ENCODE data around the gene CD44.

- TF ChIP-seq, protein P1, sequence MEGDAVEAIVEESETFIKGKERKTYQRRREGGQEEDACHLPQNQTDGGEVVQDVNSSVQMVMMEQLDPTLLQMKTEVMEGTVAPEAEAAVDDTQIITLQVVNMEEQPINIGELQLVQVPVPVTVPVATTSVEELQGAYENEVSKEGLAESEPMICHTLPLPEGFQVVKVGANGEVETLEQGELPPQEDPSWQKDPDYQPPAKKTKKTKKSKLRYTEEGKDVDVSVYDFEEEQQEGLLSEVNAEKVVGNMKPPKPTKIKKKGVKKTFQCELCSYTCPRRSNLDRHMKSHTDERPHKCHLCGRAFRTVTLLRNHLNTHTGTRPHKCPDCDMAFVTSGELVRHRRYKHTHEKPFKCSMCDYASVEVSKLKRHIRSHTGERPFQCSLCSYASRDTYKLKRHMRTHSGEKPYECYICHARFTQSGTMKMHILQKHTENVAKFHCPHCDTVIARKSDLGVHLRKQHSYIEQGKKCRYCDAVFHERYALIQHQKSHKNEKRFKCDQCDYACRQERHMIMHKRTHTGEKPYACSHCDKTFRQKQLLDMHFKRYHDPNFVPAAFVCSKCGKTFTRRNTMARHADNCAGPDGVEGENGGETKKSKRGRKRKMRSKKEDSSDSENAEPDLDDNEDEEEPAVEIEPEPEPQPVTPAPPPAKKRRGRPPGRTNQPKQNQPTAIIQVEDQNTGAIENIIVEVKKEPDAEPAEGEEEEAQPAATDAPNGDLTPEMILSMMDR (IDR thresholded peaks at IDR 0.05; ENCODE audit: low read depth, low read length, poor library complexity, severe bottlenecking): no peak
- TF ChIP-seq EZH2phosphoT487 (IDR thresholded peaks at IDR 0.05; ENCODE audit: borderline replicate concordance, low read length): no peak
These were observed 99.9 kb downstream of the CD44 start for GRCh38 chr11:35238882-35239281.
